ENCODE measurements around the gene CHN2.

CHN2 gene

GRCh38 chr7:29276806-29277205 is 82.2 kb downstream of the CHN2 start:
- ATAC-seq = no peak
- TF ChIP-seq CREB5 (CRISPR knock-in tag; IDR thresholded peaks at IDR 0.05; ENCODE audit: low read depth) (no peak), ESRRG (CRISPR knock-in tag; IDR thresholded peaks at IDR 0.05) (no peak), BACH2 (CRISPR knock-in tag; IDR thresholded peaks at IDR 0.05; ENCODE audit: borderline replicate concordance) (no peak), ZNF565 (CRISPR knock-in tag; conservative IDR thresholded peaks at IDR 0.05; ENCODE audit: low read depth) (no peak), ZNF70 (CRISPR knock-in tag; IDR thresholded peaks at IDR 0.05) (no peak)

- ATAC-seq = no peak
- TF ChIP-seq CREB5 (CRISPR knock-in tag; IDR thresholded peaks at IDR 0.05; ENCODE audit: low read depth) (no peak), PPARA (CRISPR knock-in tag; IDR thresholded peaks at IDR 0.05; ENCODE audit: borderline replicate concordance) (no peak), ISL1 (CRISPR knock-in tag; IDR thresholded peaks at IDR 0.05) (no peak), ZC3H10 (CRISPR knock-in tag; IDR thresholded peaks at IDR 0.05) (no peak), TSHZ2 (CRISPR knock-in tag; IDR thresholded peaks at IDR 0.05) (no peak), CSDC2 (CRISPR knock-in tag; IDR thresholded peaks at IDR 0.05) (no peak), ZFP30 (CRISPR knock-in tag; IDR thresholded peaks at IDR 0.05) (no peak), ZNF565 (CRISPR knock-in tag; conservative IDR thresholded peaks at IDR 0.05; ENCODE audit: low read depth) (no peak), ESRRG (CRISPR knock-in tag; IDR thresholded peaks at IDR 0.05) (no peak), ZNF70 (CRISPR knock-in tag; IDR thresholded peaks at IDR 0.05) (no peak)
Observed at GRCh38 chr7:29277436-29278215, 83.1 kb downstream of the CHN2 start.

GRCh38 chr7:29278337-29279069 is 83.9 kb downstream of the CHN2 start:
- ATAC-seq = no peak
- TF ChIP-seq TCF4 (CRISPR knock-in tag; IDR thresholded peaks at IDR 0.05; ENCODE audit: borderline replicate concordance) (no peak), RARB (CRISPR knock-in tag; IDR thresholded peaks at IDR 0.05) (no peak), CREB5 (CRISPR knock-in tag; IDR thresholded peaks at IDR 0.05; ENCODE audit: low read depth) (no peak), ZNF70 (CRISPR knock-in tag; IDR thresholded peaks at IDR 0.05) (no peak), ZFP30 (CRISPR knock-in tag; IDR thresholded peaks at IDR 0.05) (no peak), TSHZ2 (CRISPR knock-in tag; IDR thresholded peaks at IDR 0.05) (no peak), GLIS3 (CRISPR knock-in tag; IDR thresholded peaks at IDR 0.05) (no peak), ZNF8 (CRISPR knock-in tag; IDR thresholded peaks at IDR 0.05) (no peak), SNAI2 (CRISPR knock-in tag; IDR thresholded peaks at IDR 0.05) (no peak)

Data from SK-N-SH treated with all-trans-retinoic acid at 6 μM for 48 hours (cell line).